ENCODE results near the gene TGFBR2.

DNA sequence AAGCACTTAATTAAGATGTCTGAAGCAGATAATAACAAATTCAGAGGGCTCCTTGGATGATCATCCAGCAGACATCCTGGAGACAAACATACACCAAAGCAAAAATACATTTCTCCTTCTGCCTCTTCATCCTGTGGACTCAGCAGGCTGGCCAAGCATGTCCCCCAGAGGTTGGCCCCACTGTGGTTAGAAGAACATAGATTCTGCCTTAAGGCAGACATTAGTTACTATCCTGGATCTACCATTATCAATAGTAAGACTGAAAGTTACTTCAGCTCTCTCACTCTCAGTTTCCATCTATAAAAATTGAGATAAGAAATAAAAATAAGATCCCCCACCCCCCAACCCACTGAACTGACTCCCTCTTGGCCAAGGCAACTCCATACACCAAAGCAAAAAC, 28.6 kb upstream of the TGFBR2 start:
- no peak for TF ChIP-seq GATA2 (IDR thresholded peaks at IDR 0.05; ENCODE audit: low read depth, low read length)
- no peak for TF ChIP-seq GATA3 (IDR thresholded peaks at IDR 0.05; ENCODE audit: low read depth, low read length)
